A549 treated with RU486 at 1 μM for 4 hours (cell line): ENCODE measurements around the gene ZNF267. TPM values are rescaled to one million over a fixed set of nuclear protein-coding genes. Genes with fewer than 3 reads are reported as not detected.

Source experiments
- total RNA-seq: library from RNA; stranded (reverse); fragments of 200-300 nt; extraction: Qiagen RNA extraction; gene quantifications from 5 replicates; pipeline ENCODE4 v1.2.3, GENCODE V29; 2022; ENCODE audit warnings: low read depth

Gene ZNF267
- total RNA-seq, result 7.5 to 11.0 TPM (median 9.5 TPM) in 5 replicates

GRCh38 chr16:31873556-31874365, at the start of gene ZNF267:
ZNF267 (plus strand) TSS chr16:31873807; CDS start chr16:31873967, 160 bp downstream.

